CD4-positive, alpha-beta T cell treated with Interleukin-17A for 1 hour (primary cell): ENCODE results near the gene HSF4.
A peak's percentile ranks its signal among the peaks of the same experiment; 100 is the strongest.
"Not testable (repeated sequence)": the region's sequence is repeated elsewhere in the genome, so short reads cannot be mapped to it uniquely, and the experiment has no call there.

Source experiments
- DNase-seq: peaks from one replicate; pipeline ENCODE4 v3.0.0-alpha.2; 2020

HSF4 gene

GRCh38 chr16:67164599-67165061 is at the start of gene HSF4:
TSS of gene HSF4 (plus strand) at chr16:67164745. CDS start at chr16:67164812, 67 bp downstream.
- no peak for DNase-seq

DNA sequence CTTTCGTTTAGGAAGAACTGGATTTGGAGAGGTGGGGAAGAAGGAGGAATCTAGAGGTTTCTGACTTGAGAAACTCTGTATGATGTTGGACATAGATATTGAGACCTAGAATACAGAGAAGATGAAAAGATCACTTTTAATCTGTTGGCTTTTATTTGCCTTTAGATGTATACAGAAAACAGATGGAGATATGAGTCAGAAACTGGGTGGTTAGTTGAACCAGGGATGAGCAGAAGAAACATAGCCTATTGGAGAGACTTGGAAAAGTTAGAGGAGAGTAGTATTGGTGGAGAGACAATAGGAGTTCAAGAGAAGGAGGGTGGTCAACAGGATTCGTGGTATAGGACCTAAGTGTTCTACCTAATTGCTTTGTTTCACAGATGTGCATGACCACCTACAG is 49.8 kb upstream of the HSF4 start:
- no peak for DNase-seq

- DNase-seq = no peak
Measured at GRCh38 chr16:67115639-67116038, 48.9 kb upstream of the HSF4 start.

GRCh38 chr16:67116388-67117311 is 47.9 kb upstream of the HSF4 start:
- no peak for DNase-seq

DNA sequence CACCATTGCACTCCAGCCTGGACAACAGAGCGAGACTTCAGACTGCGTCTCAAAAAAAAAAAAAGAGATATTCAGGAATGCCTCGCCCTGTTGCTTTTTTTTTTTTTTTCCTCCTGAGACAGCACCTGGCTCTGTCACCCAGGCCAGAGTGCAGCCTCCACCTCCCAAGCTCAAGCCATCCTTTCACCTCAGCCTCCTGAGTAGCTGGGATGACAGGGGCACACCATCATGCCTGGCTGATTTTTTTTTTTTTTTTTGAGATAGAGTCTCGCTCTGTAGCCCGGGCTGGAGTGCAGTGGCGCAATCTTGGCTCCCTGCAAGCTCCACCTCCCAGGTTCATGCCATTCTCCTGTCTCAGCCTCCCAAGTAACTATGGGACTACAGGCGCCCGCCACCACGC is 46.8 kb upstream of the HSF4 start:
- DNase-seq = no peak

DNA sequence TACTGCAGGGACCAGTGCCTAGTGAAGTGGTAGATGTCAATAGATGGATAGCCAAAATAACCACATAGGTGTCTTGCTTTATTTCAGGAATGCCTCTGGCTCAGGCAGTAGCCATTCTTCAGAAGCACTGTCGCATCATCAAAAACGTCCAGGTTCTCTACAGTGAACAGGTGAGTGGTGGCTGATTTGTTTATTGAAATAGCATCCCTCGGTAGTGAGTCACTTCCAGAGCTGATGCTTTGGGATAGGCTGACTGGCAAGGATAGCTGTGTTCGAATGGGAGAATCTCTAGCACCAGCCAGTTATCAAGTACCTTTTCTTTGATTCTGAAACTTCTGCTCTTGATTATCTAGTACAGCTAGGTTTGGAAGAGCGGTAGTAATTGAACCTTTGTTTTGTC is 44.5 kb upstream of the HSF4 start:
- no peak for DNase-seq

DNA sequence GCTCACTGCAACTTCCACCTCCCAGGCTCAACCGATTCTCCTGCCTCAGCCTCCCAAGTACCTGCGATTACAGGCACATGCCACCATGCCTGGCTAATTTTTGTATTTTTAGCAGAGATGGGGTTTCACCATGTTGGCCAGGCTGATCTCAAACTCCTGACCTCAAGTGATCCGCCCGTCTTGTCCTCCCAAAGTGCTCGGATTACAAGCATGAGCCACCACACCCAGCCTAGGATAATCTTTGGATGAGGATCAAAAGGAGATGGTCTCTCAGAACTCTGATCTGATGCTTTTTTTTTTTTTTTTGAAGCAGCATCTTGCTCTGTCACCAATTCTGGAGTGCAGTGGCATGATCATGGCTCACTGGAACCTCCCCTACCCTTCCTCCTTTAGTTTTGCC is 41.7 kb upstream of the HSF4 start:
- DNase-seq = not testable (repeated sequence)

DNA sequence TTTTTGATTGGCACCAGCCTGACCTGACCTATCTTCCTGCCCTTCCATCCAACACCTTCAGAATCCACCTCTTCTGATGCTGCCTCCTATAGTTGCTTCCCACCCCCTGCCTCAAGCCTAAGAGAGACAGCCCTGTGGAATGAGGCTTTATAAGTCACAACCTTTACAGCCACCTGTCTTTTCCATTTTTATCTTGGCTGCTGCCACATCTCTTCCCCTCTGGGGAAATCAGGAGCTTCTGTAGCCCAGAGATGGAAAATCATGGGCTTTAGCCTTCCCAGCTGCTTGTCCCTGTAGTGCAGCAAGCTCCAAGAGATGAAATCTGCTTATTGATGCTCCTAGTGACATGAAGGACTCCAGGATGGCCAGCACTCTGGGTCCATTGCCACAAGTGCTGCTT is 36.1 kb upstream of the HSF4 start:
- DNase-seq = no peak

- DNase-seq = no peak
Measured at GRCh38 chr16:67128887-67129286, 35.7 kb upstream of the HSF4 start.

DNA sequence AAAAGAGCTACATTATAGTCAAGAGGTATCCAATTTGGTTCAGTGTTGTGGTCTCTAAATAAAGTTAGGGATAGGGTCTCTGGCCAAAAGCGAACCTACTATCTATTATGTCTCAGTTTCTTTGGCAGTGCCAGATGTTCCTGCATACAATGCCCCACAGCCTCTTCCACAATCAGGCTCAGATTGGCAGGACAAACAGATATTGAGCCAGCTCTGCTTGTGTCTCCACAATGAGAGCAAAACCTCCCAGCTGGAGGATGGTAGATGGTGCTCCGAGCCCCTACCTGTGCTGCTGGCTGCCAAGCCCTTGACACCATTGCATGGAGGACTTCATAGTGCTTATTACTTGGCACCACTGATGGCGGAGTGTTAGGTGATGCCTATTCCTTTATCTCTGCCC is 35.1 kb upstream of the HSF4 start:
- DNase-seq = no peak

DNA sequence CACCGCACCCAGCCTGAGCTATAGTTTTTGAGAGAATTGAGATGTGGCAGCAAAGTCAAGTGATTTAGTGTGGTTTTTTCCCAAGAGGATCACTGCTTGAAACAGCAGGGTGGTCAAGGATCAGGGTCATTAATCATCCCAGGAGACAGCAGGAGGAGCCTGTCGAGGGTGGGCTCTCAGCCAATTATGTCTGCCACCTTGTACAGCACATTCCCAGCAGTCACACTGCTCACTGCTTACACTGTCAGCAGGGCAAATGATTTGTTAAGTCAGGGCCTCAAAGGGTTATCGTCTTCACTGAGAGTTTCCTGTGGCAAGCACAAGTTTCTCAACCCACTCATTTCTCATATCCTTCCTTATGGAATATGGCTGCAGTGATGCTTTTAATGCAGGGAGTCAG is 26.9 kb upstream of the HSF4 start:
- DNase-seq = no peak

GRCh38 chr16:67141391-67141790 is 23.2 kb upstream of the HSF4 start:
- DNase-seq = no peak

DNA sequence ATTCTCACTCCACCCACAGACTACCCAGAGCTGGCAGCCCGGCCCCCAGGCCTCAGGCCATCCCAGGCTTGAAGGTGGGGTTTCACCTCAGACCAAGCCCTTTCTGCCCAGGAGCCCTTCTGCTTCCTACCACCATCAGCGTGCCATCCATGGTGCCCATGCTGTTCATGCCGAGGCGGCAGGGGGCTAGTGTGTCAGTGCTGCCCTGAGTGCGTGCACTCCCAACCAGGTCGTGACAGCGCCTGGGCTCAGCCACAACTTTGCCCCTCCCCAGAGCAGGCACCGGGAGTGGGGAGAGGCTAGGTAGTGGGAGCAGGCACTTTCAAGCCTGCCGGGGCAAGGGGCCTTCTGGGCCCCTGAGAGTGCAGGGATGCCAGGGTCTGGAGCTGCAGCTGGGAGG is 22.2 kb upstream of the HSF4 start:
- DNase-seq = no peak

- DNase-seq = no peak
Measured at GRCh38 chr16:67144943-67145342, 19.6 kb upstream of the HSF4 start.

GRCh38 chr16:67145746-67146145 is 18.8 kb upstream of the HSF4 start:
- no peak for DNase-seq

DNA sequence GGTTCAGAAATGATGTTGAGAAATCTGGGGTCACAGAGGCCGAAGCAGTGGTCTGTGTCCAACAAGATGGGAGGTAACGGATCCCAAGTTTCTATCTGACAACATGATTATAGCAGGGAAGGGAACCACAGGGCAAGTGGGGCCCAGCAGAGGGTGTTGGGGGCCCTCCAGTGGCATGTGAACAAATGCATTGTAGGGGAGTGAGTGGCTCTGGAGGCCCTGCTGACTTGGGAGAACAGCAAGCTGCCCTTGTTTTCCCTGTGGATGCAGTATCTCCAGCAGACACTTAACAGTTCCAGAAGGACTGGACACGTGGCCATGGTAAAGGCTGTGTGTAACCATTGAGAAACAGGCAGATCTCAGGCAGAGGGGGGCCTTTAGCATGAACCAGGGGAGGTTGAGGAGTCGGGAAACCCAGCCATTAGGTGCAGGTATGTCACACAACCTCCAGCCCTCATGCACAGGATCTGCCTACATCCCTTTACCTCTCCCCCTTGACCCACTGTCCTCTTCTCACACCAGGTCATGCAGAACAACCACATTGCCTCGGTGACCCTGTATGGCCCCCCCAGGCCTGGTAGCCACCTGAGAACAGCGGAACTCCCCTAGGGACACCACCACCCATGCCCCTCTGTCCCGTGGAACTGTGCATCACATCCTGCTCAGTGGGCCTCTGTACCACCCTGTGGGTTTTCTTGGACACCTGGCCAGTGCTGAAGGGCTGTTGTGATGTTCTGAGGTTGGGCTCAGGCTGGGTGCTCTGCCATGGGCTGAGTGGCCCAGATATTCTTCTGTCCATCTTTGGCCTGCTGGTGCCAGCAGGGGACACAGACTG is 17.8 kb upstream of the HSF4 start:
- DNase-seq = no peak

DNA sequence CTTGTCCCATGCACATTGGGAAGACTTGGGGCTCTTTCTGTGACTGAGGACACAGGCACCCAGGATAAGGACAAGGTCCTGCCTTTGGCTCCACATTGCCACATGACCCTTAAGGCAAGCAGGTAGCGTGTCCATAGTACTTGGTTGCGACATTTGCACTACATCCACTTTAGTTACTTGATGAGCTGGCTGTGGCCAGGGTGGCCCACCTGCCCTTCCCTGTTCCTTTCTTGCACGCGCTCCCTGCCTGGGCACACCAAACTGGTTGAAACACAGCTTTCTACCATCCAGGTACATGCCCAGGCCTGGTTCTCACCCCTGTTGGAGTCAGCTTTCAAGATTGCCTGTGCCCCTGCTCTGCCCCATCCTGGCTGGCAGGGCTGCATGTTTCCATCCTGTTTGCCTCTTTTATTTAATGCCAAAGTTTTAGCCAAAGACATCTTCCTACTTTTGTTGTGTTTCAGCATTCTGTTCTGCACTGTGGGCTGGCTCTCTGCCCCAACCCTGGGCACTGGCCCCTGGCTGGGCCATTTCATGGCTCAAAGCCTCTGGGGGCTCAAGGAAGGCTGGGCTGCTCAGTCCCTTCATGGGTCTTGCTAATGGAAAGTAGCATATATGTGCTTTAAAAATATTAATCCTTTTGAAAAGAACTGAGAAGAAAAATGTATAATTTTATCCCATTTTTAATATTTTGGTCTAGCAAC is 17.0 kb upstream of the HSF4 start:
- no peak for DNase-seq

- no peak for DNase-seq
Measured at GRCh38 chr16:67148221-67148620, 16.3 kb upstream of the HSF4 start.

- no peak for DNase-seq
Measured at GRCh38 chr16:67148656-67149275, 15.8 kb upstream of the HSF4 start.

- no peak for DNase-seq
Measured at GRCh38 chr16:67149276-67150046, 15.1 kb upstream of the HSF4 start.

DNA sequence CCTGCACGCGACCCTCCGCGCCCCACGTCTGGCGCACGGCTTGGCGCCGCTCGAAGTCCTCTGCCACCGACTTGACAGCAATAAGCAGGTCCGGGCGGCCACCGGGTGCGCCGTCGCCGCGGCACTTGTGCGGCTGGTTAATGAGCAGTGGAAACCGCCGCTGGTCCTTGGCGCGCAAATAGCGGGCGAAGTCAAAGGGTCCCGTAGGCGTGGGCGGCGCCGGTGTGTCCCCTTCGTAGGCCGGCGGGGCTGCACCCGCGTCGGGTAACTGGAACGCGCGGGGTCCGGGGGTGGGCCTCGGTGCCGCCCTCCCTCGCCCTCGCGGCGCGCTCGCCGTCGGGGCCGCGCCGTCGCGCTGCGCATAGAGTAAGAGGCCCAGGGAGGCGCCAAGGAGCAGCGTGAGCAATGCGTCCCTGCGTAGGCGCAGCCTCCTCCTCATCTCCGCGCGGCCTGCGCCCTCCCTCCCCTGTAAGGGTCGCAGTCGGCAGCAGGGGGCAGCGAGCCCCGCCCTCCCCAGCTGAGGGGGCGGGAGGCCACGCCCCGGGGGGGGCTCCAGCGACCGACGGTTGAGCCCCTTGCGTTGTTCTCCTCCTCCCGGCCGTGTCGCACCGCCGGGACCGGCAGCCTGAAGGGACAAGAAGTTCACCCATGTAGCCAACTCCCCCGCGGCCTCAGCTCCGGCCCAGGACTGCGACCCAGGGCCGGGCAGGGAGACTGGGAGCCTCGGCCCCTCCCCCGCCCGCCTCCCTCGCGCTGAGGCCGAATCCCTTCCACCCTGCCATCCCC is 14.3 kb upstream of the HSF4 start:
- DNase-seq = peak; percentile 50
